GM18499 (cell line): ENCODE measurements around the gene TRMT6.

Source experiments
- ATAC-seq: cut with Tn5 transposase; IDR thresholded peaks from one replicate; pipeline ENCODE4 v1.9.1; 2021; ENCODE audit warnings: moderate number of reproducible peaks; ENCODE audit not compliant: insufficient read depth, unreplicated experiment

Gene TRMT6

DNA sequence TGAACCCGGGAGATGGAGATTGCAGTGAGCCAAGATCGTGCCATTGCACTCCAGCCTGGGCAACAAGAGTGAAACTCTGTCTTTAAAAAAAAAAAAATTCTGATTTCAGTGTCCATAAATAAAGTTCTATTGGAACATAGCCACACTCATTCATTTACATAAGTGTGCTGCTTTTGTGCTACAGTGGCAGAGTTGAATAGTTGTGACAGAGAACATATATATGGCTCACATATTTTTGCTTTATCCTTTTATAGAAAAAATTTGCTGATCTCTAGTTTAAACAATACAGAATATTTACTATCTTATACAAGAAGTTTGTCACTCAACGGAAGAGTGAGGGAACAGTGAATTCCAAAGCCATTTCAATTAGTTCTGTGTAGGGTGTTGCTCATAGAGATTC is 18.1 kb upstream of the TRMT6 start:
- no peak for ATAC-seq

- no peak for ATAC-seq
These were observed 17.1 kb upstream of the TRMT6 start for GRCh38 chr20:5967469-5967868.

DNA sequence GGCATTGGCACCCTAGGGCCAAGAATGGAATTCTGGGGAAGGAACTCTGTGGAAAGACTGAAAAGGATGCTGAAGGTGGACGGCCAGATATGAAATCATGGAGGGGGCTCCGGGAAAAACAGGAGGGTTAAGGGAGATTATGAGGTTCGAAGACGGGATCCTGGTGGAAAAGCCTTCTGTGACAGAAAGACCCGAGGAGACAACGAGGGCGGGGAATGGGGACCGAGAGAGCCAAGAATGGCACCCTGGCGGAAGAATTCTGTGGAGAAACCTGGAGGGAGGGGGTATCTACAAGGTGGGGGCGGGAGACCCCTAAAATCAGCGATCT is 426 bp downstream of the TRMT6 start:
- ATAC-seq = no peak

DNA sequence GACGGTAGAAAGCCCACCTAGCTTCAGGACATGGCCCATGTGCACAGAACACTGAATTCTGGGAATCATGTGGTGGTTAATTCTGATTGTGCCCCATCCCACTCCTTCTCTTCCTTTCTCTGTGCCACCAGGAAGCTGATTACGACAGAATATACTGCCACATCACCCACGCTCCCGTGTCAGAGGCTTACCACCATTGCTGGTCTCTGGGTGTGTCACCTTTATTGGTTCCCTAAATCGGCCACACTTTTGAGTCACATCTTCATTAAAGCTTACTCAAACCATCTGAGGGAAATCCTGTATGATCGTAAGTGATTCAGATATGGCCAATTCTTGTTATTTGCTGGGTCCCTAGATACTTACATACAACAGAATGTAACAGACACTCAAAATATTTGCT is 3.1 kb downstream of the TRMT6 start:
- ATAC-seq = no peak

DNA sequence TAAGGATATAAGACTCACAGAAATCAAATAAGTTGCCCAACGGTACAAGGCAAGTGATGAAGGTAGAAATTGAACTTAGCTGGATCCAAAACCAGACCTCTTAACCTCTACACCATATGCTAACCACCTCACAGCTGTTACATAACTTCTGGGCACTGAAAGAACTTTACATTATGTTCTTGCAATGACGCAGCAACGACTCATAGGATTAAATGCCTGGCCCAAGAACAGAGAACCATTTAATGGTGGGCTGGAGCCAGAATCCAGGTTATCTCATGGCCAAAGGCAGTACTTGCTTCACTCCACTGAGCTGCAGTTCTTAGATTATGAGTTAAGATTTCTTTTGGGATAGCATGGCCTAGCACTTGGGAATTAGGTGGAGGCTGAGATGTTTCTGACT is 4.4 kb downstream of the TRMT6 start:
- no peak for ATAC-seq

GRCh38 chr20:5938456-5939029 is 11.8 kb downstream of the TRMT6 start:
- ATAC-seq = no peak

GRCh38 chr20:5936238-5936637 is 14.1 kb downstream of the TRMT6 start:
- ATAC-seq = no peak

- ATAC-seq = no peak
These were observed 14.9 kb downstream of the TRMT6 start for GRCh38 chr20:5935384-5935783.

GRCh38 chr20:5933802-5934436 is 16.4 kb downstream of the TRMT6 start:
- peak; percentile 43 for ATAC-seq

- no peak for ATAC-seq
These were observed 17.5 kb downstream of the TRMT6 start for GRCh38 chr20:5932796-5933195.

DNA sequence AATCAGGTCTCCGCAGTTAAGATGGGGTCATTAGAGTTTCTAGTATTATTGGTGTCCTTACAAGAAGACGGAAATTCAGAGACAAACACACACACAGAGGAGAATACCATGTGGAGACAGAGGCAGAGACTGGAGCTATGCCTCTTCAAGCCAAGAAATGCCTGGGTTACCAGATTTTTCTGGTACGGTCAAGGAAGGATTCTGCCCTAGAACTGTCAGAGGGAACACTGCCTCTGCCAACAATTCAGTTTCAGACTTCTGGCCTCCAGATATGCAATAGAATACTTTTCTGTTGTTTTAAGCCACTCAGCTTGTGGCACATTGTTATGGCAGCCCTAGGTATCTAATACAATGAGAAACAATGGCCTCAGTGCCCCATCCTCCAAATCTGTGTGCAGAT is 18.9 kb downstream of the TRMT6 start:
- ATAC-seq = no peak

DNA sequence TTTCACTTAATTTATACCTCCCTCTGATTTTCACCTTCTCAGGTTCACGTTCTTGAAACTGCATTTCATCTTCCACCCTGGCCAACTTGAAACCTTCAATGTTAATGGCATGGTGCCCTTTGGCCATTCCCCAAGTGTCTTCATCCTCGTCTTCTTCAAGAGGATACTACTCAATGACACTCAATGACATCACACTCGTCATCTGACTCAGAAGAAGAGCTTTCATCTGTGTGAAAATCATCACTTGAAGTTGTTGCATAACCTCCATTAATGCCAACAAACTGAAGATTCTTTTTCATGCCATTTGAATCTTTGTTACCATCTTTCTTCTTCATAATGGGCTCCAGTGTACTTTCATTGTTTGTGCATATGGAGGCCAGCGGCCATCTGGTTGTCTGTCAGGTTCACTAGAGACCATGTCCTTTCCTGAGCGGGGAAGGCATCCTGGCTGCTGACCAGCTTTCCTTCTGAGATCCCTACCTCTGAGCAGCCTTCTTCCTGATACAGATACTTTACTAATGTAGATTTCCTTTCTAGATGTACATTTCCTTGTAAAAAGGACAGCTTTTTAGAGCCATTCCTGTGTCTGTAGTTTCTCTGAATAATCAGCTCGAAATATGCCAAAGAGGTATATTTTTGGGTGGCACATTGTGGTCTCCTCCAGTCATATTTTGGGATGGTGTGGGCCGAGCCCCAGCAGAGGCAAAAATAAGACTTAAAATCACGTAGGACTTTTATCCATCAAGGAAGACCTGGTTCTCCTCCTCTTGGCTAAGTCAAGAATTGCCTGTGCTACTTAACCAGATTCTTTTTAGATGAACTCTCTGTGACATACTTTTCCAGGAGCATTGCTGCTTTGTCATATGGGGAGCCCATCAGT is 21.3 kb downstream of the TRMT6 start:
- no peak for ATAC-seq

DNA sequence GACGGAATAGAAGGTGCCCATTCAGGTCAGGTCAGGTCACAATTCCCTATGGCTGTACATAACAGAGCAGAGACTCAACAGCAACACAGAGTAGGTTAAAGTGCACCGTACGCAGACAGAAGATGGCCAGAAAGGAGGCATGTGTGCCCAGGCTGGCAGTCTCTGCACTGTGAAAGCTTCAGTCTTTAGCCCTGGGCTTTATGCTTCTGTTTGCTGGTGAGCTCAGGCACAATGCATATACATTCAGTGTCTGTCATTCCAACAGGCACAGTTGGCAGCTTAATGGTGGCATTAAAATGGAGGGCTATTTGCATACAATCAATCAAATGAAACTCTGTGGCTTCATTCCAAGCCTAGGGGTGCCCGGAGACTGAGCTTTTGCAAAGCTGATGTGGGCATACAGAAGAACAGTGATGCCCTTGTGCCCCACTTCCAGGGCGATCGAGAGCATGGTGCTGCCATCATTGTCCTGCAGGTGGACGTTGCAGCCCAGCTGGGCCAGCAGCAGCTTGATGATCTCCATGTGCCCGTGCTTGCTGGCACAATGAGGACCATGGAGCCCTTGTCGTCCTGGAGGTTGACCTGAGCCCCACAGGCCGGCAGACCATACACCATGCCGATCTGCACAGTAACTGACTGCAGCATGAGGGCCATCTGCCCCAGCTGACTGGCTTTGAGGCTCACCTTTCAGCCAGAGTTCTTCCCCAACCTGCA is 22.4 kb downstream of the TRMT6 start:
- no peak for ATAC-seq

DNA sequence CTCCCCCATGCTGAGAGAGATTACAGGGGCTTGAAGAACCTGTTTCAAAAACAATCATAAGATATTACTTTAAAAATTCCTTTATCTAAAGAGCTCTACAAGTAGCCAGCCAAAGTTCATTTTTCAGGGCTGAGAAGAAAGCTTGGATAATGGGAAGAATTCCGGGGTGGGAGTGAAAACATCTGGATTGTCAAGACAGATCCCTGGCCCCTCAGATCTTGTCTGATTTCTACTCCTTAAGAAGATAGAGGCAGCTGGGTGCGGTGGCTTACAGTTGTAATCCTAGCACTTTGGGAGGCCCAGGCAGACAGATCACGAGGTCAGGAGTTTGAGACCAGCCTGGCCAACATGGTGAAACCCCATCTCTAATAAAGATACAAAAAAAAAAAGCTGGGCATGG is 24.8 kb downstream of the TRMT6 start:
- no peak for ATAC-seq

GRCh38 chr20:5923493-5923892 is 26.8 kb downstream of the TRMT6 start:
- no peak for ATAC-seq

GRCh38 chr20:5920581-5920980 is 29.8 kb downstream of the TRMT6 start:
- ATAC-seq = no peak

- no peak for ATAC-seq
These were observed 30.4 kb downstream of the TRMT6 start for GRCh38 chr20:5919626-5920544.

DNA sequence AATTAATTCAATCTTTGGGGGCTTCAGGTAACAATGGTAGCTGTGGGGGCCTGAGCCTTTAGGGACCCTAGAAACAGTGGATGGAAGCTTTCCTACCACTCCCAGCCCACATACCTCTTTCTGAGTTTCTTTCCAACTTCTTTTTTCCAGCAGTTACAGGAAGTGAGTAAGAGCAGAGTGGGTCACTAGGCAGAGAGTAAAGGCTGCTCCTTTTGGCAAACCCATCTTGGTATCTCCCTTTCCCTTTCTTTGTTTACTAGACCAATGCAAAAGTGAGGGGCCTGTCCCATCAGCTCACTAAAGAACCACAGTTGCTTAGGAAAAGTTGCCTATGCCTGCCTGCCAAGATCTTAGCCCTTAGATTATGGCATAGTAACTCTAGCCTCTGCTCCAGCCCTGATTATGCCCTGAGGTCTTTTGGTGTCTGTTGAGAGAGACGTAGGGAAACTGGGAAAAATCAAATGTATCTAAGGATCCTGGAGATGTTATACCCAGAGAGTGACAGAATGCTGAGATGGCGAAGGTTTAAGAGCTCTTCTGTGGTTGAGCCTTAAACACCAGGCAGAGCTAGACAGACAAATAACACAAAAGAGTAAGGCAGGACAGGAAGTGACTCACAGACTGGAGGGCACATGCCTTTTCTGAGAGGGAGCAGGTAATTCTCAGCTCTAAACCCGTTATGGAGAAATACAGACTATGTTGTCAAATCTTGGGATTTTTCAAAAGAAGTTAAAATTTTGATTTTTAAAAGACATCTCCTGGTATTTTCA is 31.3 kb downstream of the TRMT6 start:
- no peak for ATAC-seq

GRCh38 chr20:5914859-5915258 is 35.5 kb downstream of the TRMT6 start:
- ATAC-seq = no peak
